ENCODE measurements around the gene PCSK5. TPM values are rescaled to one million over a fixed set of nuclear protein-coding genes. Genes with fewer than 3 reads are reported as not detected.

PCSK5 gene
- total RNA-seq, 1 experiment from 2014 or later, result 0.17 TPM

GRCh38 chr9:76218117-76218885 is 327.8 kb downstream of the PCSK5 start:
- intact Hi-C loops (cut with micrococcal nuclease; ENCODE audit: unreplicated experiment), result no loop called here
- no peak overlapping the region for H3K27ac ChIP-seq (ENCODE audit: low read depth, low read length, poor library complexity, severe bottlenecking)
- no peaks in the 10 kb centered on the region for H3K9me3 ChIP-seq (ENCODE audit: low read depth, low read length, poor library complexity, severe bottlenecking)
- no TSS peak for BruUV-seq (replicated peaks)
- ChIA-PET CTCF (no interaction called here), POLR2A (ENCODE audit: low non-redundant PET) (no interaction called here)
- DNase-seq (ENCODE audit: low spot score), result no peak
- no peak for TF ChIP-seq CTCF (conservative IDR thresholded peaks at IDR 0.05; ENCODE audit: low read depth, low read length)
- H3K27me3 ChIP-seq (replicated peaks; ENCODE audit: insufficient read depth, low read depth, low read length, poor library complexity), result peaks cover 13% of the 10 kb centered on the region
- no peaks in the 10 kb centered on the region for H3K4me1 ChIP-seq (ENCODE audit: insufficient read depth, low read length, poor library complexity, severe bottlenecking)
- no peaks in the 10 kb centered on the region for H3K36me3 ChIP-seq (ENCODE audit: insufficient read depth, low read length, poor library complexity, severe bottlenecking)
- no peak overlapping the region for H3K4me3 ChIP-seq (ENCODE audit: low read depth, low read length, poor library complexity, severe bottlenecking)

GRCh38 chr9:76218886-76219445 is 328.5 kb downstream of the PCSK5 start:
- intact Hi-C loops (cut with micrococcal nuclease; ENCODE audit: unreplicated experiment), result no loop called here
- no peaks in the 10 kb centered on the region for H3K9me3 ChIP-seq (ENCODE audit: low read depth, low read length, poor library complexity, severe bottlenecking)
- no peak for DNase-seq (ENCODE audit: low spot score)

GRCh38 chr9:76219560-76220151 is 329.2 kb downstream of the PCSK5 start:
- CTCF ChIA-PET, result no interaction called here
- Histone ChIP-seq H3K9me3 (ENCODE audit: low read depth, low read length, poor library complexity, severe bottlenecking) (no peaks in the 10 kb centered on the region), H3K27me3 (replicated peaks; ENCODE audit: insufficient read depth, low read depth, low read length, poor library complexity) (peaks cover 13% of the 10 kb centered on the region), H3K4me3 (ENCODE audit: low read depth, low read length, poor library complexity, severe bottlenecking) (no peak overlapping the region), H3K27ac (ENCODE audit: low read depth, low read length, poor library complexity, severe bottlenecking) (no peak overlapping the region), H3K4me1 (ENCODE audit: insufficient read depth, low read length, poor library complexity, severe bottlenecking) (no peaks in the 10 kb centered on the region), H3K36me3 (ENCODE audit: insufficient read depth, low read length, poor library complexity, severe bottlenecking) (no peaks in the 10 kb centered on the region)
- POLR2A ChIA-PET (ENCODE audit: low non-redundant PET), result no interaction called here
- intact Hi-C loops (cut with micrococcal nuclease; ENCODE audit: unreplicated experiment), result no loop called here
- TF ChIP-seq EZH2 (IDR thresholded peaks at IDR 0.05; ENCODE audit: borderline replicate concordance, low read depth, low read length, poor library complexity, severe bottlenecking), result no peak
- peak; percentile 45 for TF ChIP-seq CTCF (conservative IDR thresholded peaks at IDR 0.05; ENCODE audit: low read depth, low read length)
- BruUV-seq (replicated peaks), result no TSS peak
- DNase-seq (ENCODE audit: low spot score), result no peak

More at GRCh38 chr9:76218886-76219445, 328.5 kb downstream of the PCSK5 start:
- ChIA-PET POLR2A (ENCODE audit: low non-redundant PET) (no interaction called here), CTCF (no interaction called here)
- Histone ChIP-seq H3K27ac (ENCODE audit: low read depth, low read length, poor library complexity, severe bottlenecking) (no peak overlapping the region), H3K27me3 (replicated peaks; ENCODE audit: insufficient read depth, low read depth, low read length, poor library complexity) (peaks cover 13% of the 10 kb centered on the region), H3K4me3 (ENCODE audit: low read depth, low read length, poor library complexity, severe bottlenecking) (no peak overlapping the region), H3K36me3 (ENCODE audit: insufficient read depth, low read length, poor library complexity, severe bottlenecking) (no peaks in the 10 kb centered on the region), H3K4me1 (ENCODE audit: insufficient read depth, low read length, poor library complexity, severe bottlenecking) (no peaks in the 10 kb centered on the region)
- TF ChIP-seq EZH2 (IDR thresholded peaks at IDR 0.05; ENCODE audit: borderline replicate concordance, low read depth, low read length, poor library complexity, severe bottlenecking), result no peak
- no peak for TF ChIP-seq CTCF (conservative IDR thresholded peaks at IDR 0.05; ENCODE audit: low read depth, low read length)
- no TSS peak for BruUV-seq (replicated peaks)

All from A673 (cell line).